Adrenal gland (tissue), 19 donors: Measurements from ENCODE around the gene OR4C5. TPM values are rescaled to one million over a fixed set of nuclear protein-coding genes. Genes with fewer than 3 reads are reported as not detected.
"Not testable (repeated sequence)": the region's sequence is repeated elsewhere in the genome, so short reads cannot be mapped to it uniquely, and the experiment has no call there.

Experiments
- DNase-seq, 7 donors: peaks; one replicate each; pipeline ENCODE4 v3.0.0-alpha.2; 2019 to 2020
- H3K27ac ChIP-seq, 5 donors: fragments of 200-600 bp; sonication (generic) in 4 of 5; 1 replicate in 3 of 5; 2 replicates in 2 of 5; pipeline versions ENCODE4 v1.5.1 to v1.8.0; 2016 to 2020; ENCODE audit warnings: mild to moderate bottlenecking in 1 of 5
- H3K27me3 ChIP-seq: fragments of 200-600 bp; 2 replicates; pipeline ENCODE4 v1.8.0; 2021
- H3K36me3 ChIP-seq, 2 donors: fragments of 200-600 bp; replicated peaks in 1 of 2; 1 replicate in 1 of 2; 2 replicates in 1 of 2; pipeline versions ENCODE4 v1.5.1 to v1.8.0; 2018 to 2022
- H3K4me1 ChIP-seq, 2 donors: fragments of 200-600 bp; replicated peaks in 1 of 2; 1 replicate in 1 of 2; 2 replicates in 1 of 2; pipeline versions ENCODE4 v1.5.1 to v1.8.0; 2018 to 2021
- H3K4me3 ChIP-seq, 4 donors: fragments of 200-600 bp; sonication (generic) in 3 of 4; one replicate each; pipeline ENCODE4 v1.5.1; 2016 to 2018
- H3K9me3 ChIP-seq, 3 donors: fragments of 200-600 bp; sonication (generic) in 1 of 3; replicated peaks in 1 of 3; 1 replicate in 2 of 3; 2 replicates in 1 of 3; pipeline versions ENCODE4 v1.5.1 to v1.8.0; 2016 to 2021
- POLR2A ChIP-seq, 2 donors: fragments of 450-650 bp; IDR thresholded peaks; one replicate each; pipeline ENCODE4 v1.6.1; 2017; ENCODE audit warnings: antibody characterized with exemption in 2 of 2, mild to moderate bottlenecking in 2 of 2, moderate library complexity in 1 of 2
- WGBS, 4 donors: extraction: QIAGEN DNeasy Blood & Tissue Kit in 2 of 4; methylation state at CpG; one replicate each; pipeline versions ENCODE4 v1.1.5 to v1.1.7; 2013 to 2017; 5-methylcytosine and 5-hydroxymethylcytosine counted together
- intact Hi-C, 2 donors: fragments of 100-400 bp; cut with DNase I; formaldehyde crosslinking; loops; one replicate each; pipeline versions ENCODE4 v1.14.1 to v1.15.0; 2022 to 2023
- long read RNA-seq, 10 donors: library from polyadenylated mRNA in 3 of 10; unstranded in 2 of 10; stranded (forward) in 1 of 10; transcript quantifications; one replicate each; pipeline ENCODE4 v2.0.0 and lab custom pipeline, GENCODE V29; 2021 to 2026
- polyA plus RNA-seq, 3 donors: library from polyadenylated mRNA; stranded (reverse); fragments of 200-250 nt in 2 of 3; fragments of 350-450 nt in 1 of 3; fragmentation: Illumina TruSeq in 1 of 3; extraction: RNeasy Lipid Tissue Mini Kit (QIAGEN cat#74804) in 1 of 3; gene quantifications; one replicate each; pipeline ENCODE4 v1.2.3, GENCODE V29; 2013 to 2014
- total RNA-seq, 9 donors: library from RNA; depleted of rRNA in 4 of 9; stranded (reverse); fragments of >200 nt in 4 of 9; fragments of 120-200 nt in 1 of 9; fragmentation: NEBNext Ultra II Directional in 1 of 9; extraction: Animal tissue kit (Norgen Biotek cat#: 25700) in 1 of 9; gene quantifications; one replicate each; pipeline versions ENCODE4 v1.1.0 to v1.2.4, GENCODE V29; 2013 to 2023
- TF ChIP-seq, protein P1 (sequence below), 6 experiments: fragments of 450-650 bp in 4 of 6; fragments of 200-600 bp in 2 of 6; sonication (generic) in 1 of 6; IDR thresholded peaks; 1 replicate in 5 of 6; 2 replicates in 1 of 6; pipeline versions ENCODE4 v1.5.1 to v1.8.0; 2016 to 2021; ENCODE audit warnings: antibody characterized with exemption in 6 of 6, mild to moderate bottlenecking in 2 of 6, moderate library complexity in 1 of 6
- donor health status: healthy with polysubstance abuse.
- donor health status: Bipolar disorder and iron deficiency.
- donor health status: DM: yes; HTN: yes; CAD: no.
- donor health status: DM: no; HTN: no; CAD: no.
- donor health status: DM: no; HTN: no; CAD: no.
- donor health status: DM: yes; HTN: yes; CAD: no.

OR4C5 gene
- total RNA-seq (not detected), polyA plus RNA-seq (not detected)
- long read RNA-seq, donor 1: 0 reads
- long read RNA-seq, donor 2: 0 reads
- long read RNA-seq, donor 3: 0 reads
- long read RNA-seq, donor 4: 0 reads
- long read RNA-seq, donor 5: 0 reads
- long read RNA-seq, donor 6: 0 reads
- long read RNA-seq, donor 7: 0 reads
- long read RNA-seq, donor 8, partial matches to known transcripts: 0 of 1 reads
- long read RNA-seq, donor 8, other reads (novel, unspliced or antisense): 0 of 1 reads
- long read RNA-seq, donor 9: 0 reads
- long read RNA-seq, donor 10: 0 reads

DNA sequence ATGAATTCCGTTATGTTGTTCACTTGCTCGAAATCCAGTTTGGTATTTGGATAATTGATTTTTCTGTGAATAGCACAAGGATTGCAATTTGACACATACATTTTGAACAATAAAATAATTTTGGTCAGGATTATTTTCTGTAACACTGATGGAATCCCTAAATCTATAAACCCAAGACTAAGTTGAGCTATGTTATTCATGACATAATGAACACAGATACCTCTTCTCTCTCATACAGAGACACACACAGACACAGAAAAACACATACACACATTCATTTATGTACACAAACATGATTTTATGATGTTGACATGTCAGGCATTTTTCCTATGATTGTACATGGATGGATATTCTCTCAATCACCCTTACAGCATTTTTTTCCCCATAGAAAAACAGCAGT, at the start of gene OR4C5:
TSS of gene OR4C5 (minus strand) at position 101 of the 400 bp plus-strand sequence. CDS start at position 101, 0 bp downstream.
- TF ChIP-seq POLR2A (IDR thresholded peaks at IDR 0.05): no peak
- TF ChIP-seq, protein P1, sequence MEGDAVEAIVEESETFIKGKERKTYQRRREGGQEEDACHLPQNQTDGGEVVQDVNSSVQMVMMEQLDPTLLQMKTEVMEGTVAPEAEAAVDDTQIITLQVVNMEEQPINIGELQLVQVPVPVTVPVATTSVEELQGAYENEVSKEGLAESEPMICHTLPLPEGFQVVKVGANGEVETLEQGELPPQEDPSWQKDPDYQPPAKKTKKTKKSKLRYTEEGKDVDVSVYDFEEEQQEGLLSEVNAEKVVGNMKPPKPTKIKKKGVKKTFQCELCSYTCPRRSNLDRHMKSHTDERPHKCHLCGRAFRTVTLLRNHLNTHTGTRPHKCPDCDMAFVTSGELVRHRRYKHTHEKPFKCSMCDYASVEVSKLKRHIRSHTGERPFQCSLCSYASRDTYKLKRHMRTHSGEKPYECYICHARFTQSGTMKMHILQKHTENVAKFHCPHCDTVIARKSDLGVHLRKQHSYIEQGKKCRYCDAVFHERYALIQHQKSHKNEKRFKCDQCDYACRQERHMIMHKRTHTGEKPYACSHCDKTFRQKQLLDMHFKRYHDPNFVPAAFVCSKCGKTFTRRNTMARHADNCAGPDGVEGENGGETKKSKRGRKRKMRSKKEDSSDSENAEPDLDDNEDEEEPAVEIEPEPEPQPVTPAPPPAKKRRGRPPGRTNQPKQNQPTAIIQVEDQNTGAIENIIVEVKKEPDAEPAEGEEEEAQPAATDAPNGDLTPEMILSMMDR (IDR thresholded peaks at IDR 0.05): no peak
- H3K4me1 ChIP-seq: no peaks in the 10 kb centered on the region
- no peaks in the 10 kb centered on the region for H3K36me3 ChIP-seq
- H3K9me3 ChIP-seq: no peaks in the 10 kb centered on the region
- H3K4me3 ChIP-seq: no peak within 1 kb of the TSS
- intact Hi-C loops: no loop called here
- no peak within 1 kb of the TSS for H3K27ac ChIP-seq
- H3K27me3 ChIP-seq: no peaks in the 10 kb centered on the region
- WGBS, 4 donors: 76 to 86% (median 81%) methylated on average over 2 of the region's 2 CpGs
- no peak for DNase-seq

DNA sequence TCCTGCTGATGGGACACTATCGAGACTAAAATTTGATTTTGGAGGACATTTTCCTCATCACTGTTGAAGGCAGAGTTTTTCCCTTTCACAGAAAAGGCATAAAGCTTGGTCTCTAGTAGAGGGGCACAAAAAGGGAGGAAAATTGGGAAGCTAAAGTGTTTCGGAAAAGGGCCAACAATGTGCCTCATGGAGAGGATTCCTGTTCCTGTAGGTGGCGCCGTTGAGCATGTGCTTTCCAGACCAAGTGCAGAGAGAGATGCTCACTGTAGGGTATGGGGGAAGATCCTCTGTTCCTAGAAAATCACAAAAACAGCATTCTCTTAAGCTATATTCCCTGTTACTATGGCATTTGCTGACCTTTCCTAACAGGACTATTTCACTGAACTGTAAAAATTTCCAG, 18.4 kb upstream of the OR4C5 start:
- H3K27me3 ChIP-seq: no peaks in the 10 kb centered on the region
- WGBS, 4 donors: 38 to 46% (median 43%) methylated on average over 4 of the region's 4 CpGs

DNA sequence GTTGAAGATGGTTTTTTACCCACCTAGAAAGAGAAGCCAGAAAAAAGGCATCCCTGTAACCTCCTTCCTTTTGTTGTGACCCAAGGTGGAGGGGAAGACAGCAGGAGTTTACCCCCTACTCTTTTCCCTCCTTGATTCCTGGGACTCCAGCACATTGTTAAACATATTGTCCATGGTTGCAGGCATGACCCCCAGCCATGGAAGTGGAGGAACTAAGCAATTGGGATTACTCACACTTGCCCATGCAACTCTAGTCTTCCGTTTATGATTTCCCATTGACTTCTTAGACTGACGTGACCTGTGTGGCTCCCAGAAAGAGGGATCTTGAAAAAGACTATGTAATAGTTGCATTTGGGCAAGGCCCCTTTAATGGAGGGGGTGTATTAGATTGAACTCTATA, 17.9 kb upstream of the OR4C5 start:
- intact Hi-C loops, H3K4me3 ChIP-seq, H3K9me3 ChIP-seq, H3K27ac ChIP-seq, H3K4me1 ChIP-seq, DNase-seq, H3K27me3 ChIP-seq, H3K36me3 ChIP-seq: not testable (repeated sequence)
- 44 to 55% (median 52%) methylated on average over 2 of the region's 2 CpGs for WGBS, 4 donors

More for the DNA sequence above, 18.4 kb upstream of the OR4C5 start:
- no peak for TF ChIP-seq POLR2A (IDR thresholded peaks at IDR 0.05)
- TF ChIP-seq, protein P1 (IDR thresholded peaks at IDR 0.05): no peak
- Histone ChIP-seq H3K36me3 (no peaks in the 10 kb centered on the region), H3K9me3 (peaks cover 0 to 5% (median 0%) of the 10 kb centered on the region in 3 donors), H3K27ac (no peak overlapping the region), H3K4me1 (no peaks in the 10 kb centered on the region), H3K4me3 (no peak overlapping the region)
- DNase-seq: no peak
- intact Hi-C loops: no loop called here

DNA sequence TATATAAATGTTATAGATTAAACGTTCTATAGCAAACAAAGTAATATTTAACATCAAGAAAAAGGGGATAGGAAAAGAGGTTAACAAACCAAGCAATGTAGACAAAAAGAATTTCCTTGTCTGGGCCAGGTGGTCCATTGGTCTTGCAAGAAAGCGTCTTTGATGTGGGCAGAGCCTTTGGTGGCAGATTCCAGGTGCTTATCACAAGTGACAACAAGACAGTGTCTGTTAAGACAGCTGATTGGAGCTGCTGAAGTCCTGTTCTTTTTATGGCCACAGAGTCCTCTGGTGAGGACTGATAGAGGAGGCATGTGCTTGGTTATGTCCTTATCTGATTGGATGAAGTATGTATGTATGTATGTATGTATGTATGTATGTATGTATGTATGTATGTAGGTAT, 5.0 kb downstream of the OR4C5 start:
- H3K4me1 ChIP-seq, H3K4me3 ChIP-seq, H3K27ac ChIP-seq, H3K27me3 ChIP-seq, DNase-seq, H3K36me3 ChIP-seq, H3K9me3 ChIP-seq, intact Hi-C loops: not testable (repeated sequence)
- 45 to 65% (median 51%) methylated on average over 2 of the region's 2 CpGs for WGBS, 4 donors

DNA sequence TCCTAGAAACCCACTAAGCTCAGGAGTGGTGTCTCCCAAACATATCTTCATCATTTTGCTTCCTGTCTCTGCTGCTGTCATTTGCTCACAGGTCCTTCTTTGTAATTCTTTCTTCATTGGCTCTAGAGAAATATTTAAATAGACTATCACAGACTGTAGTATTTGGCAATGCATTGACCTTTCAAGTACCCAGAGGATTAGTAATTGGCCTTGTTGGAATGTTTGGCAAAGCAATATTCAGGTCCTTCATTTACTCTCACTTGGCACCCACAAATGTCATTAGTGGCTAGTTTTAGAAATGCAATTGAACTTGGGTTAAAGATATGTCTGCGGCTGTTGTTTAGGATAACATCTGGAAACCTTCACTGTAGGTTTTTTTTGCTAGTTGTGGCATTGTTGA, 11.6 kb downstream of the OR4C5 start:
- TF ChIP-seq, protein P1 (IDR thresholded peaks at IDR 0.05): no peak
- no peak for TF ChIP-seq POLR2A (IDR thresholded peaks at IDR 0.05)
- no peaks in the 10 kb centered on the region for H3K27me3 ChIP-seq
- no peak for DNase-seq
- WGBS, 4 donors: 47 to 58% (median 49%) methylated on average over 1 of the region's 1 CpG
- no peak overlapping the region for H3K27ac ChIP-seq
- H3K4me3 ChIP-seq: no peak overlapping the region
- H3K4me1 ChIP-seq: no peaks in the 10 kb centered on the region
- H3K36me3 ChIP-seq: no peaks in the 10 kb centered on the region
- H3K9me3 ChIP-seq: no peaks in the 10 kb centered on the region
- intact Hi-C loops: no loop called here
